ENCODE results near the gene SIAH1.
"Not testable (repeated sequence)": the region's sequence is repeated elsewhere in the genome, so short reads cannot be mapped to it uniquely, and the experiment has no call there.

SIAH1 gene, protein sequence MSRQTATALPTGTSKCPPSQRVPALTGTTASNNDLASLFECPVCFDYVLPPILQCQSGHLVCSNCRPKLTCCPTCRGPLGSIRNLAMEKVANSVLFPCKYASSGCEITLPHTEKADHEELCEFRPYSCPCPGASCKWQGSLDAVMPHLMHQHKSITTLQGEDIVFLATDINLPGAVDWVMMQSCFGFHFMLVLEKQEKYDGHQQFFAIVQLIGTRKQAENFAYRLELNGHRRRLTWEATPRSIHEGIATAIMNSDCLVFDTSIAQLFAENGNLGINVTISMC

DNA sequence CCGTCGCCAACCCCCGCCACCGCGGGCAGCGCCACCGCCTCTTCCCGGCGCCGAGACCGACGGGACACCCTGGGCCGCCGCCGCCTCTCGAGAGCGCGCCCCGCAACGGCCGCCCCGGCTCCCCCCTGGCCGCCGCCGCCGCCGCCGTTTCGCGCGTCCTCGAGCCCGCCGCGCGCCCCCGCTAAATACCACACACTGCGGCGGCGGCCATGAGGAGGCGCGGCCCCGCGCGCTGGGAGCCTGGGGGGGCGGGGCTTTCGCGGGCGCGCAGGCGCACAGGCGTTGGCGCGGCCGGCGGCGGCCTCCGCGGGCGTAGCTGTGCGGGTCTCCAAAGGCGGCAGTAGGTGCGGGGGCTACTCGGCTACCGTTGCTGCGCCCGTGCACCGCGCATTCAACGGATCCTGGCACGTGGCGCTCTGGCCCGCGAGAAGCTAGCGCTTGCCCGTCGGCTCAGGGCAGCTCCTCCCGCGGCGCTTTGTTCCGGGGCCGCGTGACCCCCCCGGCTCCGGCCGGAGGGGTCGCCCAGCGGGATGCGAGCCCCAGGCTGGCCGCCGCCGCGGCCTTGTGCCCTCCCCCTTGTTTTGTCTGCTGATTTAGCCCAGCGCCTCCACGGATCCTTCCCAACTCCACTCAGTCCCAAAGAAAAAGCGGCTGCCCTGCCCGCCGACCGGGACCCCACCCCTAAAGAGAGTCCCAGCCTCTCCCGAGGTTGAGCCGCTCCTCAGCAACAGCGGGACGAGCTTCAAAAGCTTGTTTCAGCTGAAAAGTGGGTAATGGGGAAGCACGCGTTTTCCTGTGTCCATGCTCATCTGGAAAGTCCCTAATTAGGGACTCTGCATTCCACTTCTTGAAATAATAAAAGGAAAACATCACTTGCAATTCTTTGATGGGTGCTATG, at the start of gene SIAH1:
Gene SIAH1 (minus strand): TSS at position 161 of the 898 bp plus-strand sequence. CDS start 22,985 bp downstream, outside the sequence.
- peak; percentile 88 for DNase-seq (ENCODE audit: low spot score)

DNA sequence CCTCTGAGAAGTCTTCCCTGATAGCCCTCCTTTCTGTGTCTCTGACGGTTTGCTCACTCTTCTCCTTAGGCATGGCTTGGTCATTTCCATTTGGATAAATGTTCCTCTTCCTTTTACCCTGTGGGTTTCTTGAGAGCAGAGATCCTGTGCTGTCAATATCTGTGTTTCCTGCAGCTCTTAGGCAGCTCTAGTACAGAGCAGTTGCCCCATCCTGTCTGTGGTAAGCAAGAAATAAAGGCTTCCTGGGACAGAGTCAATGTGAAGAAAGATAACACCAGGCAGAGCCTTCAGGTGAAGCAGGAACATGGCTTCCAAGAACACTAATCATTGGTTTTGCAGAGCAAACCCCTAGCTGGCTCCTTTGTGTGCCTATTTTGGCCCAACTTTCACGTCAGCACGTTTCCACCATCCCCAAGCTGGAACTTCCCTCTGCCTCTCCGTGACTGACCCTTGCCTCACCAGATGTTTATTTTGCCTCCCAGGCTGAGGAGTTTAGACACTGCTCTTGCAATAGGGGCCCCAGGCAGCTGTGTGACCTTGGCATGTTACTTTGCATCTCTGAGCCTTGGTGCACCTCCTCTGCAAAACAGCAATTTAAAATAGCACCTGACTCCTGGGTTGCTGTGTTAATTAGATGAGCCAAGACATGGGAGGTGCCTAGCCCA, 49.6 kb upstream of the SIAH1 start:
- DNase-seq (ENCODE audit: low spot score) = peak; percentile 19

DNA sequence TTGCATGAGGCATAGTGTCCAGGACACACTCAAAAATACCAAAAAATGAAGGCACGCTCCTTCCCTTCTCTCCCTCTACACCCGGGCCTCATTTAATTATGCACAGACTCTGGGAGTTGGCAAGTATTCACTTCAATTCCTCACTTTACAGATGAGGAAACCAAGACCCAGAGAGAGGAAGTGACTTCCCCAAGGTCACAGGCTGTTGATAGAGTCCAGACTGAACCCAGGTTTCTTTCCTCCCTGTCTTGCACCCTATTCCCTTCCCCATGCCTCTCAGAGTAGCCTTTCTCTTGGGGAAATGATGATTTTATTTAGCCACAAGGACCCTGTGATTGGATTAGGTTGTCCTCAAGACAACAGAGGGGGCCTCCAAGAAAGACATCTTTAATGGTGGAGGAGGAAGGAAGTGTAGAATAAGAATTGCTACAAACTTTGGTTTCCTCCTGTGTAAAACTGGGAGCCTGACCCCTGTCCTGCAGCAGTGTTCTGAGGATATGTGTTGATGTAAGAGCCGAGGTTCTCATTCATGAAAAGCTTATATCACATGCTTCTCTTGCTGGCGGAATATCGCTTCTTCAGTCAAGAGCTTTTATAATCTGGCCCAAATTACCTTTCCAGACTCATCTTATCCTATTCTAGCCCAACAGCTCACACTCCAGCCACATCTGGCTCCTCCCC, 48.8 kb upstream of the SIAH1 start:
- DNase-seq (ENCODE audit: low spot score) = no peak

DNA sequence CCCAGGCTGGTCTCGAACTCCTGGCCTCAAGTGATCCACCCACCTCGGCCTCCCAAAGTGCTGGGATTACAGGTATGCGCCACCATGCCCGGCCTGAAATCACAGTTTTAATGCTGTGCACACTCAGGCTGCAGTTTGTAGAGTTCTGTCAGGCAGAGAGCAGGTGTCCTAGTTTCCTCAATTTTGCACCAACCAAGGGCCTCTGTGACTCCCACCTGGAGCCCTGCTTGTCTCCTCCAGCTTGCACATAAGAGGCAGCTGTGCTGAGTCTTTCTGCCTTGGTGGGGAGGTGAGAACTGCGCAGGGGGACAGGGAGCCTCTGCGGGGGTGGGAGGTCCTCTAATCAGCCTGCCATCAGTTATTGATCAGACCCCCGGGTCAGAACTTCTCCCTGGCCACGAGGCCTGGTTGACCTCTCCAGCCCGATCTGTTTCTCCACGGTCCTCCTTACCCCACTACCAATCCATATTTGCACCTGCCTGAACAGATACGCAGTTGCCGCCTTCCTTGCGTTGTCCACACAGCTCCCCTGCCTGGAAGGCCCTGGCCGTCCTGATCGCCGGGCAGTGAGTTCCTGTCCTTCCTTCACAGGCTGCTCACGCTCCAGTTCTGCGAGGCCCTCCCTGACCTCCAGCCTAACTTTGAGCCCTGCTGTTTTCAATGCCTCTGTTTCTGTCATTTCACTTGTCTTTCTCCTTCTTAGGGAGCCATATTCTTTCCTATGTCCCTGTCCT, 48.1 kb upstream of the SIAH1 start:
- DNase-seq (ENCODE audit: low spot score) = no peak

DNA sequence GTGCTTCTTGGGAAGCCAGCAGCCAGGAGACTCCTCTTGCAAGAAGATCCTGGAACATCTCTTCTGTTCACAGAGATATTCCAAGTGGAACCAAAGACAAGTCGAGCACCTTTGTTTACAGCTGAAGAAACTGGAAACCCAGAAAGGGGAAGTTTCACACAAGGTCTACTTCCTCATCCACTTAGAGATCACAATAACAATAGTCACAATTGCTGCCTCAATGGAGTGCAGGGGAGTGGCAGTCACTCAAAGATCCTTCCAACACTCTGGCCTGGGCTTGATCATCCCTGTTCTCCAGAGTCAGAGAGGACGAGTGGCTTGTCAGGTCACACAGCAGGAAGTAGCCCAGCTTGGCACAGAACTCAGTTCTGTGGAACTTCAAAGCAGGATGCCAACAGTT, 46.9 kb upstream of the SIAH1 start:
- no peak for DNase-seq (ENCODE audit: low spot score)

DNA sequence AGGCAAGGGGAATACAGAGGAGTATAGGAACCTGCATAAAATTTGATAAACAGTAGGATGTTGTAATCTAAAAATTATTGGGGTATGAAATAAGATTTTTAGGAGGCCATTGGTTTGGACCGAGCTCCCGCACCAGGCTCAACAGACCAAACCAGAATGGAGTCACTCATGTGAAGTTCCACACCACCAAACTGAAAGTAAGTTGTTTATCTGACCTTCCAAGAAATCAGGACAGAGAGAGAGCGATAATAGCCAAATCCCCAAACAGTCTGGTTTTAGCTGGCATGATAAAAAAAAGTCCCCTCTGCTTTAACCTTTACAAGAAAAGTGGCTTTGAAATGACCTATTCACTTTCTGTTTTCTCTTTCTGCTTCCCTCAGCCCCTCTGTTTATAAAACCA, 45.7 kb upstream of the SIAH1 start:
- DNase-seq (ENCODE audit: low spot score) = no peak

DNA sequence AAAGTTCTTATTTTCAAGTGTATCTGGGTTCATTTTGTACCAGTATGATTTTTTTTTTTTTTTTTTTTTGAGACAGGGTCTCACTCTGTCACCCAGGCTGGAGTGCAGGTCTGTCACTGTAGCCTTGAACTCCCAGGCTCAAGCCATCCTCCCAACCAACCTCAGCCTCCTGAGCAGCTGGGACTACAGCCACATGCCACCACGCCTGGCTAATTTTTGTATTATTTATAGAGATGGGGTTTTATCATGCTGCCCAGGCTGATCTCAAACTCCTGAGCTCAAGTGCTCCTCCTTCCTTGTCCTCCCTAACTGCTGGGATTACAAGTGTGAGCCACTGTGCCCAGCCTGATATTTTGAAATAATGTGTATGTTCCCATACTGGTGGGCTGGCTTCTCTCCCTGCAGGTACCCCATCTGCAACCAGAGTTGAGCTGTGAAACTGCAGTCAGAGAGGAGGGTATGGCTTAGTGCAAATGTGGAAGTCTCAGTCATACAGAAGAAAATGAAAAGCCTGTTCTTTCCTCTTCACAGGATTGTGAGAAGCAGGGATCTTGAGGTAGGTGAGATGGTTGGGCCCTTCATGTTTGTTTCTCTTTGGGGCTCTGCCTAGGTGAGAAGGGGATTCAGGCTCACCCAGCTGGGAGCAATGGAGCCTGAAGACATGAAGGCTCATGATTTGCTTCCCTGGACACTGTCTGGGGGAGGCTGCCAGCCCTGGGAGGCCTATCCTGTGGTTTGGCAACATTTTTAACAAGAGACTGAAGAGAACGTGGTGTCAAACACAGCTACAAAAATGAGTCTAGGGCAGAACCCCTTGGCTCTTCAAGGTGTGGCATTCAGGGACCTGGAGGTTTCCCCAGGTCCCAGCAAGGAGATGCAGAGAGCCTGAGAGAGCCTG, 41.3 kb upstream of the SIAH1 start:
- DNase-seq (ENCODE audit: low spot score) = peak; percentile 67

DNA sequence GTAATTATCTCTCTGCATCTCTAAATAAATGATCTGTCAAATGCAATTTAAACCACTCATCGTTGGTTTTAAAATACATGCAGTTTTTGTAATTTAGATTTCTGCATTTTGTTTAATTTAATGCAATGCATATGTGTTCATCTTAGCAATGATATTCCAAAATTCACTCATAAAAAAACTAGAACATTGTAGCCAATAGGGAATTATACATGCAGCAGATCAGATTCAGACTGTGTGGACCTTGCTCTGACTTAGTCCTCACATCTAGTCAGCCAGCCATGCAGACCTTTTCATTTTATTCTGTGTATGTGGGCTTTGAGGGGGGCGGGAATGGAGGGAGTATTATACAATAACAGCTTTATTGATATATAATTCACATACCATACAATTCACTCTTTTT, 37.3 kb upstream of the SIAH1 start:
- no peak for DNase-seq (ENCODE audit: low spot score)

DNA sequence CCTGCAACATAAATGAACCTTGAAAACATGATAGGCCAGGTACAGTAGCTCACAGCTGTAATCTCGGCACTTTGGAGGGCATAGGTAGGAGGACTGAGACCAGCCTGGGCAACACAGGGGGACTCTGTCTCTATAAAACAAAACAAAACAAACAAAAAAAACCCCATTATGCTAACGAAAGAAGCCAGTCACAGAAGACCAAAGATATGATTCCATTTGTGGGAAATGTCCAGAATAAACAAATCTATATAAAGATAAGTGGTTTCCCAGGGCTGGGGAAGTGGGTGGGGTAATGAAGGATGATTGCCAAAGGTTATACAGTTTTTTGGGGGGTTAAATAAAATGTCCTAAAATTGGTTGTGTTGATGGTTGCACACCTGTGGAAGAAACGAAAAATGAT, 36.5 kb upstream of the SIAH1 start:
- DNase-seq (ENCODE audit: low spot score) = no peak

DNA sequence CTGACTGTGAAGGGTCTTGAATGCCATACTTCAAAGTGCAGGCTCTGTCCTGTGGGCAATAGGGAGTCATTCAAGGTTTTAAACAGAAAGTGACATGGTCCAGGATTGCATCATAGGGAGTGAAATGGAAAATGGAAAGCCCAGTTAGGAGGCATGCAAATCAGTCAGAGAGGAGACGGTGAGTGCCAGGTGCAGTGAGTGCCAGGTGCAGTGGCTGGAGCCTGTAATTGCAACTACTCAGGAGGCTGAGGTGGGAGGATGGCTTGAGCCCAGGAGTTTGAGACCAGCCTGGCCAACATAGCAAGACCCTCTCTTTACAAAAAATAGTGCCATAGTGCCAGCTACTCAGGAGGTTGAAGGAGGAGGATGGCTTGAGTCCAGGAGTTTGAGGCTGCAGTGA, 35.2 kb upstream of the SIAH1 start:
- DNase-seq (ENCODE audit: low spot score) = no peak

DNA sequence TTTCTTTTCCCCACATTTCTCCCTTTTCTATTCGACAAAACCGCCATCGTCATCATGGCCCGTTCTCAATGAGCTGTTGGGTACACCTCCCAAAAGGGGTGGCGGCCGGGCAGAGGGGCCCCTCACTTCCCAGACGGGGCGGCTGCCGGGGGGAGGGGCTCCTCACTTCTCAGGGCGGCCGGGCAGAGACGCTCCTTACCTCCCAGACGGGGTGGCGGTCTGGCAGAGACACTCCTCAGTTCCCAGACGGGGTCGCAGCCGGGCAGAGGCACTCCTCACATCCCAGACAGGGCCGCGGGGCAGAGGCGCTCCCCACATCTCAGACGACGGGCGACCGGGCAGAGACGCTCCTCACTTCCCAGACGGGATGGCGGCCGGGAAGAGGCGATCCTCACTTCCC, 31.4 kb upstream of the SIAH1 start:
- DNase-seq (ENCODE audit: low spot score) = not testable (repeated sequence)

DNA sequence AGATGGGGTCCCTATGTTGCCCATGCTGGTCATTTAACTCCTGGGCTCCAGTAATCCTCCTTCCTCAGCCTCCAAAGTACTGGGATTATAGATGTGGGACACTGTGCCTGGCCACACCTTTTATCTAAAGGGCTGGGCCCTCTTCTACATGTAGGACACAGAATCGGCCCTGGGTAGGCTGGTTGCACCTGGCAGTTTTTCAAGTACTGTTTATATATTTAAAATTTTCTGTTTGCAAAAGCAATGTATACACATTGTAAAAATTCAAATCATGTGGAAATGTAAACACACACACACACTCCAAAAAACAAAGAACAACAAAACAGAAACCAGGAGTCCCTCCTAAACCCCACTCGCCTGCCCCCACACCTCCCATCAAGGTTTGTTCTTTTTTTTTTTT, 28.1 kb upstream of the SIAH1 start:
- DNase-seq (ENCODE audit: low spot score) = no peak

DNA sequence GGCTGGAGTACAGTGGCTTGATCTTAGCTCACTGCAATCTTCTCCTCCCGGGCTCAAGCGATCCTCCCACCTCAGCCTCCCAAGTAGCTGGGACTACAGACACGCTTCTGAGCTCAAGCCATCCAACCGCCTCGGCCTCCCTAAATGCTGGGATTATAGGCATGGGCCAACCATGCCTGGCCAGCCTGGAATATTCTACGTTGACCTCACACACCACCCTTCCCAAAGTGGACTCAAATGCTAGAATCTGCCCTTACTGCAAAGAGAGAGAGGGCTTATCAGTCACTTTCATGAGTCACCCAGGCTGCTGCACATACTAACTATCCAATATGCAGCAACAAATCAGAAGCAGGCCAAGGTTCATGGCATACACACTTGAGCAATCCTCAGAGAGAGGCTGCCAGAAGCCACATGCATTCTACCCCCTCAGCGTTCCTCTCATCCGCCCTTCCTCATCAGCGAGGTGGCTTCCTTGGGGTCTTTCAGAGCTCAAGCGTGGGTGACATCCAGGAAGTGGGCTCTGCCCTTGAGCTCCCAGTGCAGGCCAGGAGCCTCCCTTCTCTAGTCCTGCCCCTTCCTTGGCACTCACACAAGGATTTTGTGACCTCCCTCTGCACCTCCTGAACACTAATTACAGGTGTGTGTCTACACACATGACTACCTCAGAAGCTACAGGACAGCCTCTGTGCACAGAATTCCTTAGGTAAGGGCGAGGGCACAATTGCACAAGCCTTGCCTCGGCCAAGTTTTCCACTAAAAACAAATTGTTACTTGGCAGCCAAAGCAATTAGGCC, 24.8 kb upstream of the SIAH1 start:
- DNase-seq (ENCODE audit: low spot score) = peak; percentile 88

DNA sequence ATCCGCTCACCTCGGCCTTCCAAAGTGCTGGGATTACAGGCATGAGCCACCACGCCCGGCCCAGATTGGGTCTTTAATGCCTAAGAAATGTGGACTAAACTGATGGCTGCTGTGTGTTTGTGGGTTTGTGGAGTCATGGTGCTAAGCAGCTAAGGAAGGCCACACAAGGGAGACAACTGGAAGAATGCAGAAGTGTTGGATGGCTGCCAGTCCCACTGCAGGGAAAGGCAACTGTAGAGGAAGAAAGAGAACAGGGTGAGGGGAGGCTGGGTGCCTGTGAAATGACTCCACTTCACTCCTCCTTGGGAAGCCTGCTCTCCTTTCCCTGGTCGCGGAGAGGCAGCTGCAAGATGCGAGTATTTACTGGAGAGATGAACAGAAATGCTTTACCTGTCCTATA, 23.5 kb upstream of the SIAH1 start:
- DNase-seq (ENCODE audit: low spot score) = peak; percentile 81

DNA sequence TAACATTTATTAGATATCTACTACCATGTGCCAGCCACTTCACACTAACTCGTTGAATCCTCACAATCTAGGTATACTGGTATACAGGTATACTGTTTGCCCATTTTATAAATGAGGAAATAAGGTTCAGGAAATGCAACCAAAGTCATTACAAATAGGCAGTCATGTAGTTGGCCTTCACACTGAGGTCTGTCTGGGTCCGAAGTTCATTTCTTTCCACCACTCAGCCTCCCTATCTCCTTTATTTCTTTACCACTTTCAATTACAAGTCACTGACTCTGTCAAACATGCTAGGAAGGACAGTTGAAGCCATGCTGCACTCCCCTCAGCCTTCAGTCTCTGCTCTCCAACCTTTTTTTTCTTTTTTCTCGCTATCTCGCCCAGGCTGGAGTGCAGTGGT, 20.7 kb upstream of the SIAH1 start:
- no peak for DNase-seq (ENCODE audit: low spot score)

DNA sequence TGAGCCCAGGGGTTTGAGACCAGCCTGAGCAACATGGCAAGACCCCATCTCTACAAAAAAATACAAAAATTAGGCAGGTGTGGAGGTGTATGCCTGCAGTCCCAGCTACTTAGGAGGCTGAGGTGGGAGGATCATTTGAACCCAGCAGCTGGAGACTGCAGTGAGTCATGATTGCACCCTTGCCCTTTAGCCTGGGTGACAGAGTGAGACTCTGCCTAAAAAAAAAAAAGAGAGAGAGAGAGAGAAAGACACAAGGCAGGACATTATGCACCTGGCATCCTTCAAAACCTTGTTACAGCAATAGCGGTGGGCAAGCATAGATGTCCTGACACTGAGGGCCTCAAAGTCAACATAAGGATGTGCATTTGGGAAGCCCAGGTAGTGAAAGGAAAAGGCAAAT, 19.9 kb upstream of the SIAH1 start:
- DNase-seq (ENCODE audit: low spot score) = no peak

DNA sequence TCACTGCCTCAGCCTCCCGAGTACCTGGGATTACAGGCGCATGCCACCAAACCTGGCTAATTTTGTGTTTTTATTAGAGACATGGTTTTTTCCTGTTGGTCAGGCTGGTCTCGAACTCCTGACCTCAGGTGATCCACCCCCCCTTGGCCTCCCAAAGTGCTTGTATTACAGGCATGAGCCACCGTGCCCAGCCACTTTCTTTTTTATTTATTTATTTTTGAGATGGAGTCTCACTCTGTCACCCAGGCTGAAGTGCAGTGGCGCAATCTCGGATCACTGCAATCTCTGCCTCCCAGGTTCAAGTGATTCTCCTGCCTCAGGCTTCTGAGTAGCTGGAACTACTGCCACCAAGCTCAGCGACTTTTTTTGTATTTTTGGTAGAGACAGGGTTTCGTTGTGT, 17.3 kb upstream of the SIAH1 start:
- not testable (repeated sequence) for DNase-seq (ENCODE audit: low spot score)

DNA sequence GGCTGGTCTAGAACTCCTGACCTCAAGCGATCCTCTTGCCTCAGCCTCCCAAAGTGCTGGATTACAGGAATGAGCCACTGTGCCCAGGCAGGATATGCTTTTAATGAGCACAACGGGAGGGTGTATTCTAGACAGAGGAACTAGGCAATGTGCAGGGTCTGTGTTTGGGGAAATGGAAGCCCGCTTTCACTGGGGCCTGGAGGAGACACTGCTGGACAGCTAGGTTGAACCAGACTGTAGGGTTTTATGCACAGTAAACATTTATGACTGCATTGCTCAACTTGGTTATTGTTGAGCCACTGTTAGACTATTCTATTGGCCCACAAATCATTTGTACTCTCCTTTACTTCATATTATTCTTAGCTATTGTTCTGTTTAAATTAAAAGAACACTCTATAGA, 10.2 kb upstream of the SIAH1 start:
- DNase-seq (ENCODE audit: low spot score) = no peak

DNA sequence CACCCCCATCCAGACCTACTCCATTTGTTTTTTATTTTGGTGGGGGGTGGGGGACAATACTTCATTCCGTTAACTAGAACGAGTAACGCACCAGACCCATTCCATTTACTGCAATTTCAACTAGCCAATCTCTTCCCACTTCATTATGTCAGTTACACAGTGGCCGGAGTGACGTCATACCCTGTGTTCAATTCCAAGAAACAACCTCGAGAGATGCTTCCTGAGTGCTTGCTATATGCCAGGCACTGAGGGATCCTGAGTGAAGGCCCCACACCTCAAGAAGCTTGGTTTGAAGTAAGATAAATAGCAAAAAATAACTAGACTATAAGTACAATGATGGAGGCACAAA, 9.1 kb upstream of the SIAH1 start:
- DNase-seq (ENCODE audit: low spot score) = no peak
